ENCODE measurements around the gene KANK4.

KANK4 gene

DNA sequence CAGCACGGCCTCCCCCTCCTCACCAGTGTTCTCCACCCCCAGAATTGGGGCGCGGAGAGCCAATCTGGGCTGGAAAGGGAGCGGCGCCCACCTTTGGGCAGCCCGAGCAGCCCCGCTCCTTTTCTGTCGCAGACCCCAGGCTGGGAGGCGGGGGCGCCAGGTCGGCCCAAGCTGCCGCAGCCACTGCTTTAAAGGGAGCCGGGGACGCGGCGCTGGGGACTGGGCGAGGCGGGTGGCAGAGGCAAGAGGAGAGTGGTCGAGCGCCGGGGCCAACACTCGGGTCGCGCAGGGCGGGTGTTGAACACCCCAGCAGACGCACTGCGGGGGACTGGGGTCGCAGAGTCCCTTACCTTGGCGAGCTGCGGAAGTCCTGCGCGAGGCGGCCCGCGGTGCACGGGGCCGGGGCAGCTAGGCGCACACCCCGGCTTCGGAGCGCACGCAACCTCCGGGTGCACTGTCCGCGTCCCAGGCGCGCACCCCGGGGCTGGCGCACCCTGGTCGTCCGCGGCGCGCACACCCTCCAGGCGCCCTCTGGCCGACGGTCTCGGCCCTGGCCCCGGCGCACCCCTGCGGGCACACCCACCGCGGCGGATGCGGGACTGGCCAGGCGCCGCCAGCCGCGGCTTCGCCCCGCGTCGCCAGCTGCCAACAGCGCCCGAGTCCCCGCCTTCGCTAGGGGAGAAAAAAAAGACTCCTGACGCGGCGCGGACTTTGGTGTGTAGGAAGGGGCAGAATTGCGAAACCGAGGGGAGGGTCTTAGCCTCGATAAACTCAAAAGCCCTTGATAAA is at the start of gene KANK4:
TSS of gene KANK4 (minus strand) at position 679 of the 789 bp plus-strand sequence. CDS start 37,870 bp downstream, outside the sequence.
- no peak for DNase-seq

DNA sequence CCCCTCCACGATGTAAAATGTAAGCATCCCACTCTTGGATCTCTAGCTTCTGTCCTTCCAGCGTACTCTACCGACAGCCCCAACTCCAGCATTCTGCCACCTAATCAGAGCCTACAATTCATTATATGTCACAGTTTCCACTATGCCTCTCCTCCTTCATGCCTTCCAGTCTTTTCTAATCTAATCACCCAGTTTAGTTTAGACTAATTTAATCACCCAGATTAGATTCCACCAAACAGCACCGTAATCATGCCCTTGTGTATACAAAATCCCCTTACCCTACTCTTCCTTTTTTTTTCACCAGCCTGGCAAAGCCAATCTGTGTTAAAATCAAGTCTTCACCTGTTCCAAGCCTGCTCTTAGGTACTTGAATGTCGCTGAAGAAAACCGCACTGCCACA is 49.8 kb upstream of the KANK4 start:
- DNase-seq: no peak

DNA sequence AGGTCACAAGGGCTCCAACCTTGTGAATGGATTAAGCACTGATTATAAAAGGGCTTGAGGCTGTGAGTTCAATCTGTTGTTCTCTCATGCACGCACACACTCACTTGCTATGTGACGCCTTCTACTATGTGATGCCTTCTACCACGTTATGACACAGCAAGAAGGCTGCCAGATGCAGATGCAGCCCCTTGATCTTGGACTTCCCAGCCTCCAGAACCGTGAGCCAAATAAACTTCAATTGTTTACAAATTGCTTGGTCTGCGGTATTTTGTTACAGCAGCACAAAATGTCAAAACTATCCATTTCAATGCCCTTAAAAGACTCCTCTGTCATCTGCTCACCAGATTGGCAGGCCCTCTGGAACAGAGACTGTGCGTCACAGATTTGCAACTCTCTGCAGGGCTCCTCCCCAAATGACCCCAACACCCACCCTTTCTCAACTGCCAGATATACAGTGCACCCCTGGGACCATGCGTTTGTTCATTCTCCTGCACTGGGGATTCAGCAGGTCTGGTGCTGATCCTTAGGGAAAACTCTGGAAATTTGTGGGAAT is 47.8 kb upstream of the KANK4 start:
- no peak for DNase-seq

DNA sequence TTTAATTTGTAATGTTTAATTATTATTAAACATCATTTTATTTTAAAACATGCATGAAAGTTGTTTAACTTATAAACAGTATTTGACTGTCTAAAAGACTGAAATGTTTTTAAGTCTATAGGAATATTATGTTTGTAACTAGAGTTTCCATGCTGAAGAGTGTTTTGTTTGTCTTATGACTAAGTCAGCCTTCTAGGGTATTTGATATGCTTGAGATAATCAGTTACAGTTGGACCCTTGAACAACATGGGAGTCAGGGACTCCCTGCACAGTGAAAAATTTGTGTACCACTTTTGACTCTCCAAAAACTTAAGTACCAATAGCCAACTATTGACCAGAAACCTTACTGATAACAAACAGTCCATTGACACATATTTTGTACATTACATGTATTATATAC is 45.5 kb upstream of the KANK4 start:
- DNase-seq: no peak

DNA sequence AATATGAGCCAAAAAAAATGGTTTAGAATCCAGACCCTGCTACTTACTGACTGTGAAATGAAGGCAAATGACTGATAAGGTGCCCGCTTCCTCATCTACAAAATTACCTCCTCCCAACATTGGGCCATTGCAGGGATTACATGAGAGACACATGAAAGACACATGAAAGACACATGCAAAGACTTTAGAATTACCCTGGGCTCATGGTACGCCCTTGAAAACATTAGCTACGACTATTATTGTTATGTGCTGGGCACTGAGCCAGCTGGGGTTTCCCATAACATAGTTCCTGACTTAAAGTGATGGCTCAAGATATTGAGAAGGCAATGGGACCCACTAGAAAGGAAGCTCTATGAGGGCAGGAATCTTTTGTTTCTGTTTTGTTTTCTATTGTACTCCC is 43.7 kb upstream of the KANK4 start:
- no peak for DNase-seq

DNA sequence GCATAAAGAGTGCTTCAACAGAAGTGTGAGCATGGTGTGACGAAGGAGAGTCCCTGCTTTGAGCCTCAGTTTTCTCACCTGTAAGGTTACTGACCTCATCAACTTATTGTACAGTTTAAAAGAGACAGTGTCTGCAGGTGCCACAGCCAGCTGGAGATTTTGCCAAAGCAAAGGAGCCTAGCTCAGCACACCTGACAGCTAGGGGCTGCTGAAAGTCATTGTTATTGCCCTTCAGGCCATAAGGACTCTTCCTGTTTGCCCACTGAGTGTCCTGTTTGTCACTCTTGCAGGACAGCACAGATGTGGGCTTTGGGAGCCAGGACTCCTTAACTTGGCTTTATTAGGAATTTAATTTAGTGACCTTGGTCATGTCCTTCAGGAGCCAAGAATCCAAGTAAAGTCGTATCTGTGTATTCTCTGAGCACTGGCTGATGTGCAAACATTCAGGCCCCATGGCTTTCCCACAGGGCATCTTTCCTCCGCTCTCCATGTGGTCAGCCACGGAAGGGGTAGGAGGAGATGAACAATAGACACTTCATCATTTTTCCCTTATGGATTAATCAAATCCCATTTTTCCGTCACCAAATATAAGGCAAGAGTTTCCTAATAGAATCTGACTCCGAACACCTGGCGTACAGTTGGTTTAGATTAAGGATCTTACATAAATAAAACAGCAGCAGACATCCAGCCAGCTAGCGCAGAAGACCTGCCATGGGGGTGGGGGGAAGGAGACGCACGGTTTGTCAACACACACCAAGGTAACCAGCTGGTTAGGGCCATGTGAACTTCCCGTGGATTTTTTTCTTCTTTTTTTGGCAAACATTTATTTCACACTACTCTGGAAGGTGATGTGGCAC is 43.1 kb upstream of the KANK4 start:
- no peak for DNase-seq

DNA sequence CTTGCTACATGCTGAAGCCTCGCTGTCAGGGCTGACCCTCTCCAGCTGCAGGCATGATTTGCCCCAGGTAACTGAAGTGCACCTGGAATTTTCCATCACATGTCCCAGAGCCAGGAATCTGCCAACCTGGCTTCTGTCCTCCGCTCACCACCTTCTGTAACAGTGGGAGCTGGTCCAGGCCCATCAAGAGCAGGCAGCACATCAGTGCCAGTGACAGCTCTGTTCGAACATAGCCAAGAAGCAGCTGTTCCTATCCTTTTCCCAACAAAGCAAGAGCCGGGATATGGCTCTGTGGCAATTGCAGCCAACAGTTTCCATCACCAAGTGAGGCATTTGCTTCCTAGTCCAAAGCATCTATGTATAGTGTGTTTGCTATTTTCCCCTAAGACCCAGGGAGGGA is 42.2 kb upstream of the KANK4 start:
- DNase-seq: no peak

DNA sequence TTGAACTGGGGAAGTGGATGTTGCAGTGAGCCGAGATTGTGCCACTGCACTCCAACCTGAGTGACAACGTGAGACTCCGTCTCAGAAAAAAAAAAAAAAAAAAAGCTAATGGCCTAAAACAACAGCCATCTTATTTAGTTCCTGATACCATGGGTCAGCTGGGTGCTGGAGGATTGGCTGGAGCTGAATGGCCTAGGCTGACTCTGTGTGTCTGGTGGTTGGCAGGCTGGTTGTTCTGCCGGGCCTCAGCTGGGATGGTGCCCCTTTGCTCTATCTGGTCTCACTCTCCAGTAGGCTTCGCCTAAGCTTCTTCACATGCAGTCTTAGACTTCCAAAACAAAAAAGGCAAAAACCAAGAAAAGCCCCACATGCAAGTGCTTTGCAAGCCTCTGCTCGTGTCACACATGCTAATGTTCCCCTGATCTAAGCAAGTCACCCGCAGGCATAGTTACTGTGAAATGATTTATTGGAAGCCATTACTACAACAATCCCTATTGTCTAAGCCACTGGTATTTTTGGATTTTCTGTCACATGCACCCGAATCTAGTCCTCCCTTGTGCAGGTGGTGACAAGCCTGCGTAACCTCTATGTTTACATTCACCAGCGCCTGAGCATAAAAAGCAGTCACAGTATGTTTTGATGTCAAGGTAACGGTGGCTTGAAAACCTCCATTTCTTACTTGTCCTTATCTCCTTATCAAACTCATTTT is 39.6 kb upstream of the KANK4 start:
- peak; percentile 72 for DNase-seq

DNA sequence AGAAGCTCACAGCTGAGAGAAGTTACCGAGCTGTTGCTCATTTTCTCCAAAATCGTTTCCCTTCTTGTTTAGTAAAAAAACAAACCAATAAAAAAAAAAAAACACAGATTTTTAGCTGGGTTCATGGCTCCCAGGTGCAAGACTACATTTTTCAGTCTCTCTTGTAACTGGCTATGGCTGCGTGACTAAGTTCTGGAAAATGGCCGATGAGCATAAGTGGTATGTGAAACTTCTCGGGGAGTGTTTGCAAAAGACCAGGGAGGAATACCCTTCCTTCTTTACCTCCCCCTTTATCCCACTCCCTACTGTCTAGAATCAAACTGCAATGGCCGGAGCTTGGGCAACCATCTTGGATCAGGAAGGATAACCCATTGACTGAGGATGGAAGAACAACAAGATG is 38.7 kb upstream of the KANK4 start:
- DNase-seq: no peak

DNA sequence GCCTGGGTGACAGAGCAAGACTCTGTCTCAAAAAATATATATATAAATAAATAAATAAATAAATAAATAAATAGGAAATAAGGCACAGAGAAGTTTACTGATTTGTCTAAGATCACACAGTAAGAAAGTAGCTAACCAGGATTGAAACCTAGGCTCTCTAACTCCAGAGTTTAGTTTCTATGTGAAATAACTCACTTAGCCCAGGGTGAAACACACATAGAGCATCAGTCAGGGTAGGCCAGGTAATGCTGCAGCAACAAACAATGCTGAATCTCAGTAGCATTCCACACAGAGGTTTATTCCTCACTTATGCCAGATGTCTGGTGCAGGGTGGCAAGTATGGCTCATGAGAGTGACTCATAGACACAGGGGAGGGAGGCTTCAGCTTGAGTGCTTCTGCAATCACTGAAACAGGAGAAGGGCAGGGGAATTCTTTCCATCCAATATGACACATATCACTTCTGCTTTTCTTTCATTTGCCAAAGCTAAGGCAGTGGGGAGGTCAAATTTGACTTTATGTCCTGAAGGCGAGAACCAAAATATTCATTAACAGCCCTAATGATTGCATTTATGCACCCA is 37.1 kb upstream of the KANK4 start:
- no peak for DNase-seq

DNA sequence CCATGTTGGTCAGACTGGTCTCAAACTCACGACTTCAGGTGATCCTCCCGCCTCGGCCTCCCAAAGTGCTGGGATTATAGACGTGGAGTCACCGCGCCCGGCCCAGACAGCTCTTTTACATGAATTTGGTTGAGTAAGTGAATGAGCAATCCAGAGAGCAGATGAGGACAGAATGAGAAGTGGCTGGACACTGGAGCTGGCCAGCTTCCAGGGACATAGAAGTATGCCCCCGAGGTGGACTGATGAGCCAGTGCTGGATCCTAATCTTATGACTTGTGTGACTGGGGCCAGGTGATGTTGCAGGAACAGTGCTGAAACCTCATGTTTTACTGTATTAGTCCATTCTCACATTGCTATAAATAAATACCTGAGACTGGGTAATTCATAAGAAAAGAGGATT is 35.9 kb upstream of the KANK4 start:
- no peak for DNase-seq

DNA sequence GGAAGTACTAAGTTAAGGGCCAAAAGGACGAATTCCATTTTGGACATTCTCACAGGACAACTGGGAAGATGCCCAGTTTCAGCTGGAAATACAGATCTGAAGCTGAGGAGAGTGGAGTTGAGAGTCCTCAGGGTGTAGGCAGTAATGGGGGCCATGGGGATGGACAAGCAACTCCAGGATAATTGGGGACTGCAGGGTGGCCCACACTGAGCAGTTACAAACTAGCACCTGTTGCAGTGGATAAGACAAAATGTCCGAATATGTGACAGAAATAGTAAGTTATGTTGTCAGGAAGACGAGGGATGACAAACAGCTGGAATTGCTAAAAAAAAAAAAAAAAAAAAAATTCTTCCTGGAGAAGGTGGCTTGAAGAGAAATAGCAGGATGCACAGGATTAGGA is 34.6 kb upstream of the KANK4 start:
- no peak for DNase-seq

DNA sequence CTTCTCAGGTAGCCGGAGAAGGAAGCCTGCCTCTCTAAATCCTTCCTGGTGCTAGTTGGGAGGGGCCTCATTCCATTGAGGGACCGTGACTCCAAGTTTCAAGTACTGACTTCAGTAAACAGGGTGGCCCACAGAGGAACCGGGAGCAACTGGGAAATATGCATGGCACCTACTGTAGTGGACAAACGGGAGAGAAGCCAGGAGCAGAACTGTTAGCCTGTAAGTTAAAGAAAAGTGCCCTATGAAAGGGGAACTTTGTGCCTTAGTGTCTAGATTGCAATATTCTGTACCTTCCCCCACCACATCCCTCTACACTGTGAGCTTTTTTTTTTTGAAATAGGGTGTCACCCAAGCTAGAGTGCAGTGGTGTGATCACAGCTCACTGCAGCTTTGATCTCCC is 33.2 kb upstream of the KANK4 start:
- DNase-seq: no peak

DNA sequence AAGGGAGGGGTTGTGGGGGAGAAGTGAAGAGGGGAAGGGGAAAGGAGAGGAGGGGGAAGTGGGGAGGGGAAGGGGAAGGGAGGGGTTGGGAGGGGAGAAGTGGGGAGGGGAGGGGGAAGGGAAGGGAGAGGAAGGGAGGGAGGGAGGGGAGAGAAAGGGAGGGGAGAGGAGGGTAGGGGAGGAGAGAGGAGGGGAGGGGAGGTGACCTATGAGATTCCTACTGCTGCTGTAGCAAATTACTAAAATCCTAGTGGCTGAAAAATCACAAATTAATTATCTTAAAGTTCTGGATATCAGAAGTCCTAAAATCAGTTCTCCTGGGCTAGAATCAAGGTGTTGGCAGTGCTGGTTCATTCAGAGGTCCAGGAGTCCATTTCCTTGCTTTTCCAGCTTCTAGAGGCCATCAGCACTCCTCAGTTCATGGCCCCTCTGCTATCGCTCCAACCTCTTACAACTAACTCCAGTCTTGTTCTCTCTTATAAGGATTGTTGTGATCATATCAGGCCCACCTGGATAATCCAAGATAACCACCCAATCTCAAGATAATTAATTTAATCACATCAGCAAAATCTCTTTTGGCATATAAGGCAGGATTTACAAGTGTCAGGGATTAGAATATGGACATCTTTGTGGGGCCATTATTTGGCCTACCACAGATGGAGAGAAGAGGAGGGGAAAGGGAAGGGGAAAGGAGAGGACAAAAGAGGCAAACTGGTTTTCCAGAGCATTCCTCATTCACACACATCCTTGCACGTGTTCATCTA is 30.4 kb upstream of the KANK4 start:
- no peak for DNase-seq

DNA sequence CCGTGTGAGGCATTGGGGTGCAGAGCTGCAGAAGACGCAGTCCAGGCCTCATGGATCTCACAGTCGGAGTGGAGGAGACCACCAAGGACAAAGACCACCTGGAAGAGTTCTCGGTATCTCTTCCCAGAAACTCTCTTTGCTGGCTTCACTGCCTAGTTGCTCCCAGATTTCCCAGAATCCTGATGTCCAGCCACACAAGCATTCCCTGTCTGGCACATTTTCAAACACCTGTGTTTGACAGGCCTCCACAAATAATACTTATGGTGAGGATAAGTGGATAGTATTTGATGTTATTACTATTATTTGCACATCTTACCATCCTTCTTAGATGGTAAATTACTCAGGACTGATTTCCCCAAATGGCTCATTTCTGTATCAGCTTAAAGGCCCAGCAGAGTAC is 27.7 kb upstream of the KANK4 start:
- DNase-seq: no peak

DNA sequence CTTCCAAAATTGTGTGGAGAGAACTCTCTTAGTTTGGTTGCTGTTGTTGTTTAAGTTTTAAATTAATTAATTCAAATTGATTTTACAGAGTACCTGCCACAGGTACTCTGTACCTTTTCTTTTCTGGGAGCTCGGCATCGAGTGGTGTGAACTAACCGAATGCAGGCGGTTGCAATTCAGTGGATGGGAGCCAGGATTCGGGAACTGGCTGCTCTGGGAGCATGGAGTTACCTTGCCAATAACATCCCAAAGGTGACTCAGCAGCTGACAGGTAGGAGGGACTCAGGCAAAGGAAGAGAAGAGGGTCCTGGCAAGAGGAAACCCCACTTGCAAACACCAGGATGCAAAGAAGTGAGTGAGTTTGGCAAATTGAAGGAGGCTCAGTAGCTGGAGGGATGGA is 24.7 kb upstream of the KANK4 start:
- DNase-seq: no peak

DNA sequence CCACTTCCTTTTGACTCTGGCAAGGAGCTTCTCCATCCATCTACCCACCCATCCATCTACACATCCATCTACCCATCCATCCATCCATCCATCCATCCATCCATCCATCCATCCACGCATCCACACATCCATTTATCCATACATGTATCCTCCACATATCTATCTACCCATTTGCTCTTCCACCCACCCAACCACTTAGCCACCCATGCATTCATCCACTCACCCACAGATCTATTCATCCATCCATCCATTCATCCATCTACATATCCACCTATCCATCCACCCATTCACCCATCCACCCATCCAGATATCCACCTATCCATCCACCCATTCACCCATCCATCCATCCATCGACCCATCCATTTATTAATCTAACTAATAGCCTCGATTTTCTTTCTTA is 23.0 kb upstream of the KANK4 start:
- DNase-seq: no peak

DNA sequence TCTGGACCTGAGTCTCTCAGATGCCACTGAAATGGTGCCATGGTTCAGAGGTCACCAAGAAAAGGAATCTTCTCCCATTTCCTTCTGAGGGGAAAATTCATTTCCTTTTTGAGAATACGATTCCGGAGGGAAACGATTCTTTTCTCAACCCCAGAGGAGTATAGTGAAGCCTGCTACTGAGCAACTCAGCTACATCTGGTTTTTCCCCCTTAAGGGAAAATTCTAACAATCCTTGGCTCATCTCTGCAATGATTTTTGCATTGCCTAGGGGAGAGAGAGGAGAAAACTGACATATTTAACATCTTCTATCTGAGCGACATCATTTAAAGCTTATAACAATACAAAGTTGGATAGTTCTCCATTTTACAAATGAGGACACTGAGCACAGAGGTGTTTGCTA is 22.4 kb upstream of the KANK4 start:
- DNase-seq: no peak

DNA sequence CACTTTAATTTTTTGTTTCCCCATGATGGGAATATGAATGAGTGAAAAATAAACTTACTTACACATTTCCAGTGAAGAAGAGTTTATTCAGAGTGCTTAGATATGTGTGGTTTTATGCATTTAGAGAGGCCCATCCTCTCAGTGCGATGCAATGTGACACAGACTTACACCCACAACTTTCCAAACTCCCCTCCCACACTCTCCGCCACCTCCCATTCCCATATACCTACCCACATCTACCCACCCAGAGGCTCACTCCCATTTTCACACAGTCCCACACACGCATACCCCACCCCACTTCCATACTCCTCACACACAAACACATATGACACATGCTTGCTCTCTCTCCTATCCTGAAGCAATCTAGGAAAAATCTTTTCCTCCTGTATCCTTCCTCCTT is 21.9 kb upstream of the KANK4 start:
- no peak for DNase-seq

DNA sequence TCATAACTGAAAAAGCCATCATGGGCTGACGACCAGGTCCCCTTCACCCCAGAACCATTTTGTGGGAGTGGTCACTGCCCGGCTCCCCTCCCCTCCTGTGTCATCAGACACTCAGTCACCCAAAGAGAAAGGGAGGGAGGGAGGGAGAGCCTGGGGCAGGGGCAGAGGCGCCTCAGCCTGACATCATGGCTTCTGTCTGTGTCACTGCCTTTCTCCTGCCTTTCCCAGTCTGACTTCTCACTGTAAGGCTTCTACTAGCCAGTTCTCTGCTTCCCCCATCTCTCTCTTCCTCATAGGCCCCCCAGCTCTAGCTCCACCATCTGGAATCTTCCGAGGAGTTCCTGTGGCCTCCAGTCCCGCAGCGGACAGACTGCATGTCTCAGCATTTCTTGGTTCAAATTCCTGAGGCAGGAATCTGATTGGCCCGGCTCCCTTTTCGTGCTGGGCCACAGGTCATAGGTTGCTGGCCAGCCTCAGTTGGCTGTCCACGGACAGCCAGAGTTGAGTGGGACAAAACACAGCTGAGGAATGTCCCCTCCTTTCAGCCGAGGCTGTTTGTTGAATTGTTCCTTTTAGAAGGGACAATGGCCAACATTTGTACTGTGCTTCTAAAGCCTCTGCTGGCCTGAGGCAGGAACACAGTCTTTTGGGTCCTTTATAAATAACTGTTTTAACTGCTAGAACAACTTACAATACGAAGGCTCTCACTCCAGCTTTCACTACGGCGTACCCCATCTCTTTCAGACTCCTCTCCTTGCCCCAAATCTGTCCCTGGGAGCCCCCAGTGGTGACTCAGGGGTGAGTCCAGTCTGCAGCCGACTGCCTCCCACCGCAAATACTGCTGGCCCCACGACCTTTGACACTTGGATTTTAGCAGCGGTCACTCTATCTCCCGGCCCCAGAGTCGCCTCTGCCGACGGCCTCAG is 18.7 kb upstream of the KANK4 start:
- DNase-seq: no peak

All from NCI-H1417 treated with DMSO at 0.1 percent for 48 hours (cell line).